Measurements from ENCODE around the gene TAF15. TPM values are rescaled to one million over a fixed set of nuclear protein-coding genes. Genes with fewer than 3 reads are reported as not detected.

Gene TAF15
- 68.1 and 115 TPM in 2 replicates for total RNA-seq

GRCh38 chr17:35808962-35809854 lies at the start of gene TAF15:
TSS of gene TAF15 (plus strand) at chr17:35809484. CDS start at chr17:35809570, 86 bp downstream.
- DNase-seq: peak; percentile 99

DNA sequence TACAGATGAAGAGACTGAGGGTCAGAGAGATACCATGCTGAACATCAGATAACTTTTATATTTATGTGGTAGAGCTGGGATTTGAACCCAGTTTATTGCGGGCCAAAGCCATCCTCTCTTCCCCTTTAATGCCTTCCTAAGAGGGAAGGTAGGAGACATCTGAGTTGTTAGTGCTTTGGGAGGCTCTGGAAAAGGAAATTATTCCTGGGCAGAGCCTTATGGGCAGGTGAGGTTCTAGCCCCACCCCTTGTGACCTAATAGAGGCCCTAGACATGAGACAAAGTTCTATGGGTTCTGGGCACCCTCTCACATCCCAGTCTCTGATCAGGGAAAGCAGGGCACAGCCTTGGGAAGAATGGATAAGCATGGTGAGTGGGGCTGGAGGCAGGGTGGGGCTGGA lies 48.7 kb upstream of the TAF15 start, which contains the start of gene C17orf50:
TSS of gene C17orf50 (plus strand) at position 301 of the 400 bp plus-strand sequence. CDS start at position 356, 55 bp downstream.
- no peak for DNase-seq

DNA sequence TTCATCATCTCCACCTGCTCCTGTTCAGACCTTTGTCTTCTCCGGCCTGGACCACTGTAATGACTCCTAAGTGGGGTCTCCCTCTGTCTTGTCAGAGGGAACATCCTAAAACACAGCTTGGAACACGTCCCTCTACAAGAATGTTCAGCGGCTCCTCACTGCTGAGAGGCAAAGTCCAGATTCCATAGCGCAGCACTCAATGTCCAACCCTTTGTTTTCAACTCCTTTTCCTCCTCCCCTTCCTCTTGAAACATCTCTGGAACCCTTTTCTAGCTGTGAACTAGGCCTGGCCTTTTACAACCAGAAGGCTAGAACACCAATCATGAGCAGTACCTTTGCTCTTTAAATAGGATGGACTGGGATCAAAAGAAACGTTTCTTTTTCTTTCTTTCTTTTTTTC lies 47.7 kb upstream of the TAF15 start:
- DNase-seq: no peak

DNA sequence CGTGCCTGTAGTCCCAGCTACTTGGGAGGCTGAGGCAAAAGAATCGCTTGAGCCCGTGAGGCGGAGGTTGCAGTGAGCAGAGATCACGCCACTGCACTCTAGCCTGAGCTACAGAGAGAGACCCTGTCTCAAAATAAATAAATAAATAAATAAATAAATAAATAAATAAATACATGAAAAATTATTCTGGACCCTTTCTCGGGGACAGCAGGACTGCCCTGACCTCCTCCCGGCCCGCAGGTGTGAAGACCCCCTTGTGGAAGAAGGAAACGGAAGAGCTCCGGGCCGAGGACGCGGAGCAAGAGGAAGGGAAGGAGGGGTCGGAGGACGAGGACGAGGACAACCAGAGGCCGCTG lies 45.5 kb upstream of the TAF15 start:
- no peak for DNase-seq

DNA sequence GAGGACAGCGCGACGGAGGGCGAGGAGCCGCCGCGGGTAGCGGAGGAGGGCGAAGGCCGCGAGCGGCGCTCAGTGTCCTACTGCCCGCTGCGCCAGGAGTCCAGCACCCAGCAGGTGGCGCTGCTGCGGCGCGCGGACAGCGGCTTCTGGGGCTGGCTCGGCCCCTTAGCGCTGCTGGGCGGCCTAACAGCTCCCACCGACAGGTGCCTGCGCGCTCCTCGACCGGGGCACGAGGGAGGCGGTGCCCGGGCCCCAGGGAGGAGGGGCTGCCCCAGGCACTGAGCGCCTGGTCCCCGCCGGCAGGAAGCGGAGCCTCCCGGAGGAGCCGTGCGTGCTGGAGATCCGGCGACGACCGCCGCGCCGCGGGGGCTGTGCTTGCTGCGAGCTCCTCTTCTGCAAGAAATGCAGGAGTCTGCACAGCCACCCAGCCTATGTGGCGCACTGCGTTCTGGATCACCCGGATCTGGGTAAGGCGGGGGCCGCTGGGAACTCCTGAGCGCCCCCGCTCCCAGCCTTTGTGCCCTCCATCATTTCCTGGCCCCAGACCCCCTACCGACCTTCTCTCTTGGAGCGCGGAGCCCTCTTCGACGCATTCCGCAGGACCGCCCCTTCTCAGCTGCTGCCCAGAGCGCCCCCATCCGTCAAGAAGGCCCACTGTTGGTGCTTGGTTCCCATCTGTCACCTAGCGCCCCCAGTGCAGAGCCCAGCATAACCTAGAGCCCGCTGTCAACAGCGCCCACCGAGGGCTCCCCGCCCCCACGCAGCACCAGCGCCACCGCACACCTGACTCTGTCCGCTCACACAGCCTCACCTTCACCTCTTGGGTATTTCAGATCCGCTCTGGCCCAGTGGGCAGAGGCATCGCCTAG lies 44.9 kb upstream of the TAF15 start:
- peak; percentile 94 for DNase-seq

DNA sequence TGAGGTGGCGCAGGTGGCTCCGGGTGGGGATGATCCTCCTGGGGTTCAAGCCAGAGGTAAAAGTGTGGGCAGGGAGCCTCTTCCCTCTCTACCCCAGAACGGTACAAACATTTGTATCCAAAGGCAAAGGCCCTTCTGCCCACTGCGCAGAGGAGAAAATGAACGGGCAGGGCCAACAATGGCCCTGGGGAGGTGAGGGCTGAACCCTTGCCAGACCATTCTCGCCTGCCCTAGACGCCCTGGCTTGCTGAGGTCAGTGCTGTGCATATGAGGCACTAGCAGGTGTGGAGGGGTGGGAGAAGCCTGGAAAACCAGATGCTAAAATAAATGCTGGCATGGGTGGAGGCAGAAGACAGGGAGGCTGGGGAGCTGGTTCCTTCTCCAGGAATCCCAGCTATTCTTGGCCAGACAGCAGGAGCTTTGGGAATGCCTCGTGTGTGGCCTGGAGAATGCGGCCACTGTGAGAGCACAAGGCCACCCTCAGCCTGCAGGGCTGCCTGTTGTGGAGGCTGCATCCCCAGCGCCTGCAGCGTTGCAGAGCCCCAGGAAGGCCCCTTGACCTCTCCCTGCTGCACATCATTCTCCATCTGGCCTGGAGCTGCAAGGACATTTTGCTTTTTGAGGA lies 44.1 kb upstream of the TAF15 start:
- no peak for DNase-seq

- DNase-seq: no peak
Measured at GRCh38 chr17:35765756-35766488, 43.4 kb upstream of the TAF15 start.

- DNase-seq: no peak
Measured at GRCh38 chr17:35766489-35766877, 42.8 kb upstream of the TAF15 start.

DNA sequence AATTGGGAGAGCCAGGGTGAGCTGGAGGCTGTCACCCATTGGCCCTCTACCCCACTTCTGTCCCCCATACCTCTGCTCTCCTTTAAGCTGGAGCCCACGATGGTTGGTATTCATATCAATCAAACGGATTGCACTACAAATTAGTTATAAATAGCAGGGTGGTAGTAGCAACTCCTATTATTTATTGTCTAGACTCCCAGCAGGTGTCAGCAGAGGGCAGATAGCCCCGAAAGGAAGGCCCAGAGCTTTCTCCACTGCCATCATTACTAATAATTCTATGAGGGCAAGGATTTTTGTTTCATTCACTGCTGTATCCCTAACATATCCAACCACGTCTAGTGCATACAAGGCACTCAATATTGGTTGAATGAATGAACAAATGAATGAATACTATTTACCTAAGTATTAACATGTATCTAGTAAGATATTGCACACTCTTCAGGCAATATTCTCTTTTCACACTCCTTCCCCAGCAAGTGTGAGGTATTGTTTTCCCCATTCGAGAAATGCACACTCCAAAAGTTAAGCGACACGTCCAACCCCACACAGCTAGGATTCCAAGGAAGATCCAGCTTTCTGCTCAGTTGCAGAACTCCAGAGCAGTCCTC lies 42.3 kb upstream of the TAF15 start:
- peak; percentile 74 for DNase-seq

GRCh38 chr17:35768797-35769196 lies 40.5 kb upstream of the TAF15 start:
- DNase-seq: no peak

- DNase-seq: no peak
Measured at GRCh38 chr17:35769895-35770486, 39.3 kb upstream of the TAF15 start.

GRCh38 chr17:35773129-35773528 lies 36.2 kb upstream of the TAF15 start:
- DNase-seq: no peak

- no peak for DNase-seq
Measured at GRCh38 chr17:35773679-35774425, 35.4 kb upstream of the TAF15 start.

DNA sequence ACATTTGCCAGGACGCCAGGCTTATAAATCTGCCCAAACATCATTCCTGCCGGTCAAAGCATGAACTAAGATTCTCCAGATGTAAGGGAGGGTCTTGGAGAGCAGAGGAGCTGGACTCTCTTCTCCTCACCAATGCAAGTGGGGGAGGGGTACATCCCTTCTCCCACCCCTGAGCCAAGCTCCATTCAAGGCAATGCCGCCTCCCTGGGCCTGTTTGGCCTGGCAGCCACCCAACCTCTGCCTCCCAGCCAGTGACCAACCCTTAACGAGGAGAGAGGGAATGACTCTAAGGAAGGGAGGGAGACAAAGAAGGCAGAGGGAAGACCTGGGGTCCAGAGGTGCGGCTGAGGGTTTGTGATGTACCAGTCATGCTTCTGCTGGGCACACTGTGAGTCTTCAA lies 34.8 kb upstream of the TAF15 start:
- no peak for DNase-seq

DNA sequence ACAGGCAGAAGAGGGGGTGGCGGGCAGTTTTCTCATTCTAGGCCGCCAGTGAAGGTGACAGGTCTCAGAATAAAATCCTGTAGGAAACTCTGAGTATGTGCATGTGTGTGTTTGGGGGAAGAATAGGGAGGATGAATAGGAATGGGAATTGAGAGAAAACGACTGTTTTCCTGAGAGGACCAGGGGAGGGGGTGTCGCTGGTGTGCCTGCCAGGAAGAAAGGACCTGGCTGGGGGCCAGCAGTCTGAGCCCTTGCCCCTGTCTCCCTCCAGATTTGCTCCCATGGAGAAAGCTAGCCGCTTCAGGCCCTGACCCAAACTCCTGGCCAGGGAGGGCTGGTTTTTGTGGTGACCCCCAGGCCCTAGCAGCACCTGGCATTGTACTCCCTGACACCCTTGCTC lies 34.2 kb upstream of the TAF15 start:
- DNase-seq: no peak

GRCh38 chr17:35775583-35775982 lies 33.7 kb upstream of the TAF15 start:
- DNase-seq: no peak

- no peak for DNase-seq
Measured at GRCh38 chr17:35778641-35779196, 30.6 kb upstream of the TAF15 start.

GRCh38 chr17:35780950-35781349 lies 28.3 kb upstream of the TAF15 start:
- DNase-seq: no peak

DNA sequence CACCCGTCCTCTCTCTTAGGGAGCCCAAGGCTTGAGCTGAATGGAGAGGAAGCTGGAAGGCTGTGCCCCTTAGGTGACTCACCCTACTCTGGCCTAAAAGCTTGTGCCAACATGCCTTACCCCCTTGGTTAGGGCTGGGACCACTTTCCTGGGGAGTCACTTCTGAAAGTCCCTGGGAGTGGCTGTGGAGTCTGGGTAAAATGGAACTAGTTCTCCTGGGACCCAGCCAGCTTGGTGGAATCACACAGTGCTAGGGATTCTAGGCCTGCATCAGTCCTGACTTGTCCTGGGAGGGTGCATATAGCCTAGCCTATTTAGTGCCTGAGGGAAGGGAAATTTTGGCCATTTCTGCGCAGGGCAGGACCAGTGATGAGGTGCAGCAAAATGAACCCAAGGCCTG lies 24.4 kb upstream of the TAF15 start:
- DNase-seq: no peak

DNA sequence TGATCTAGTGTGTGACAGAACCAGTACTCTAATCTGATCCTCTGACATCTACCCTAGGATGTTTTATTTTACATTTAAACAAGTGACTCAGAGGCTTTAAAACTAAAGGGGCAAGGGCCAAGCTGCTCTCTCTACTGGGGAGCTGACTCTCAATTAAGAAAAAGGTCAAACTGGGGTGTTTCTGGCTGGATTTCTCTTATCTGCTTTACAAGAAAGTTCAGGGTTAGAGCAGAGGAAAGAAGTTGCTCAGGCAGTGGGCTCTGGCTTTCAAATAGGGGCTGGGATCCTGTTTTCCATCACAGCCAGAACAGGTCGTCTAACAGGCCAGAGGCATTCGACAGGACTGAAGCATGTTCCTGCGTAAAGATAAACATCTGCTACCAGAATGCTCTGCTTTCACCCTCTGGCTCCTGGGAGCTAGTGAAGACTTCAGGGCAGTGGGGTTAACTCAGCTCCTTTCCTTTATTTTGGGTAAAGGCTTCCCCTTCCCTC lies 22.3 kb upstream of the TAF15 start:
- DNase-seq: no peak

All from dermis blood vessel endothelial cell (primary cell).